K562 (cell line): ENCODE measurements around the gene SLC17A6.

ENCODE experiments used
- BCL6 ChIP-seq: fragments of 250-450 bp; sonication (Bioruptor Pico); IDR thresholded peaks from 2 replicates; pipeline ENCODE4 v1.4.0; 2020
- FOSL1 ChIP-seq: fragments of 200-800 bp; sonication (Bioruptor generic); conservative IDR thresholded peaks from 2 replicates; pipeline ENCODE4 v1.6.1; 2016; ENCODE audit warnings: missing genetic modification characterization, missing compliant biosample characterization
- HMG20B ChIP-seq: fragments of 250-450 bp; sonication (Bioruptor Pico); IDR thresholded peaks from 2 replicates; pipeline ENCODE4 v1.5.0; 2021; ENCODE audit warnings: mild to moderate bottlenecking
- POLR2AphosphoS5 ChIP-seq: IDR thresholded peaks from 2 replicates; pipeline ENCODE4 v1.6.1; 2011; ENCODE audit warnings: mild to moderate bottlenecking, low read depth, low read length, moderate library complexity; ENCODE audit not compliant: control insufficient read depth, insufficient read depth
- TAF1 ChIP-seq: IDR thresholded peaks from 2 replicates; pipeline ENCODE4 v1.6.1; 2011; ENCODE audit warnings: mild to moderate bottlenecking, low read length, moderate library complexity; ENCODE audit not compliant: insufficient read depth, control insufficient read depth, severe bottlenecking; ENCODE audit errors: extremely low read depth
- ZBTB17 ChIP-seq: fragments of 450-650 bp; formaldehyde crosslinking; IDR thresholded peaks from 2 replicates; pipeline ENCODE4 v1.4.0; 2020; ENCODE audit warnings: mild to moderate bottlenecking
- TF ChIP-seq, protein P1 (sequence below), 3 experiments: IDR thresholded peaks in 2 of 3; conservative IDR thresholded peaks in 1 of 3; 2 replicates each; pipeline ENCODE4 v1.5.1; 2011 to 2012; ENCODE audit warnings: low read length in 3 of 3, mild to moderate bottlenecking in 3 of 3, control low read depth in 2 of 3, improper control_type of control experiment in 1 of 3, inconsistent platforms in 1 of 3, low read depth in 1 of 3, mixed read lengths in 1 of 3, moderate library complexity in 1 of 3; ENCODE audit not compliant: insufficient read depth in 2 of 3

DNA sequence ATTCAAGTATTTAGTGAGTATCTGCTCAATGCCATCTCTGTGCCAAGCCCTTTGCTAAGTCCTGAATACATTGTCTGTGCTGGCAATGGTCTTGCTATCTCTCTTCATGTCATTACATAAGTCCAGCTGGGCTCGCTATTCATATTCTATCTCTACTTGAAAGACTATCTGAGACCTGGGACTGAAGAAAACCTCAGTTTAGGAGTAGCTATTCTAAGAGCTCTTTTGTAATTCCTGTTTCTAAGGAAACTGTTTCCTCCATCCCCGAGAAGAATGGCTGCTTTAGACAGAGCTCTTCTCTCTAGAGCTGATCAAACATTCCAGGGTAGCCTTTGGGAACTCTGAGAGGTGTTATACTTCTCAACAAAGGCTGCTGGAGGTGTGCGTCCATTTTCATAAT is 33.0 kb downstream of the SLC17A6 start:
- TF ChIP-seq FOSL1 (tag) = no peak
- no peak for TF ChIP-seq ZBTB17 (CRISPR knock-in tag)
- TF ChIP-seq TAF1 = no peak
- TF ChIP-seq HMG20B (CRISPR knock-in tag) = no peak
- TF ChIP-seq BCL6 (CRISPR knock-in tag) = no peak
- TF ChIP-seq POLR2AphosphoS5 = no peak
- TF ChIP-seq, protein P1, sequence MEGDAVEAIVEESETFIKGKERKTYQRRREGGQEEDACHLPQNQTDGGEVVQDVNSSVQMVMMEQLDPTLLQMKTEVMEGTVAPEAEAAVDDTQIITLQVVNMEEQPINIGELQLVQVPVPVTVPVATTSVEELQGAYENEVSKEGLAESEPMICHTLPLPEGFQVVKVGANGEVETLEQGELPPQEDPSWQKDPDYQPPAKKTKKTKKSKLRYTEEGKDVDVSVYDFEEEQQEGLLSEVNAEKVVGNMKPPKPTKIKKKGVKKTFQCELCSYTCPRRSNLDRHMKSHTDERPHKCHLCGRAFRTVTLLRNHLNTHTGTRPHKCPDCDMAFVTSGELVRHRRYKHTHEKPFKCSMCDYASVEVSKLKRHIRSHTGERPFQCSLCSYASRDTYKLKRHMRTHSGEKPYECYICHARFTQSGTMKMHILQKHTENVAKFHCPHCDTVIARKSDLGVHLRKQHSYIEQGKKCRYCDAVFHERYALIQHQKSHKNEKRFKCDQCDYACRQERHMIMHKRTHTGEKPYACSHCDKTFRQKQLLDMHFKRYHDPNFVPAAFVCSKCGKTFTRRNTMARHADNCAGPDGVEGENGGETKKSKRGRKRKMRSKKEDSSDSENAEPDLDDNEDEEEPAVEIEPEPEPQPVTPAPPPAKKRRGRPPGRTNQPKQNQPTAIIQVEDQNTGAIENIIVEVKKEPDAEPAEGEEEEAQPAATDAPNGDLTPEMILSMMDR (IDR thresholded peaks at IDR 0.05 in 2 of 3, conservative IDR thresholded peaks at IDR 0.05 in 1 of 3; ENCODE audit: insufficient read depth in 2 of 3, low read depth in 1 of 3, low read length in 3 of 3) = no peak
